ENCODE results near the gene ANO1. TPM values are rescaled to one million over a fixed set of nuclear protein-coding genes. Genes with fewer than 3 reads are reported as not detected.

The ANO1 gene
- total and polyA plus RNA-seq, 2 of the 8 experiments (the other 6 are each of a cell fraction or from before 2014, with no cell fraction given) = 4.7 to 5.0 TPM

GRCh38 chr11:70109006-70109405 lies 30.9 kb downstream of the ANO1 start:
- no peak overlapping the region for H3K23ac ChIP-seq (ENCODE audit: insufficient read length)
- ChIA-PET CTCF (ENCODE audit: partially characterized antibody) (interaction anchor here (0.5 to 1.4 kb wide), 6 partner anchors 18 to 160 kb away, joined by 3 to 5 read pairs (median 4); no protein-coding TSS in a partner anchor), POLR2A (ENCODE audit: partially characterized antibody) (no interaction called here)
- H3K56ac ChIP-seq (replicated peaks; ENCODE audit: insufficient read length, low read depth, low read length) = no peak overlapping the region
- H3K36me3 ChIP-seq (ENCODE audit: control insufficient read depth in 2 of 4, insufficient read depth in 4 of 4, low read length in 3 of 4) = no peaks in the 10 kb centered on the region
- no peak overlapping the region for H3K9ac ChIP-seq (replicated peaks in 1 of 4; ENCODE audit: extremely low read depth in 1 of 4, low read depth in 3 of 4, low read length in 3 of 4)
- H2BK12ac ChIP-seq (ENCODE audit: low read depth, low read length) = no peak overlapping the region
- WGBS, 2 experiments (ENCODE audit: extremely low coverage in 1 of 2, insufficient coverage in 1 of 2, insufficient read length in 1 of 2, insufficient replicate concordance in 2 of 2, low coverage in 1 of 2, low lambda C conversion rate in 2 of 2, missing lambda C conversion rate in 1 of 2) = 92% methylated on average over 7 of the region's 7 CpGs; no CpG with 5 or more reads in 1 of the 2 experiments
- H2AK5ac ChIP-seq (ENCODE audit: low read depth, low read length) = no peak overlapping the region
- H3K79me1 ChIP-seq (ENCODE audit: low read depth, low read length) = no peaks in the 10 kb centered on the region
- peaks cover 2 to 17% (median 8%) of the 10 kb centered on the region in 4 experiments; a peak in 5 of 7 replicates for H3K4me1 ChIP-seq (replicated peaks in 1 of 4; ENCODE audit: control insufficient read depth in 3 of 4, insufficient read depth in 4 of 4, low read length in 3 of 4)
- no peaks in the 10 kb centered on the region for H3K27me3 ChIP-seq (replicated peaks in 1 of 4; ENCODE audit: control insufficient read depth in 3 of 4, extremely low read depth in 1 of 4, insufficient read depth in 3 of 4, low read length in 3 of 4)
- H2BK120ac ChIP-seq (replicated peaks; ENCODE audit: low read depth, low read length) = no peak overlapping the region
- no peaks in the 10 kb centered on the region for H3K9me3 ChIP-seq (ENCODE audit: insufficient read depth in 2 of 2, low read depth in 1 of 2, low read length in 1 of 2)
- TF ChIP-seq YY1 (IDR thresholded peaks at IDR 0.05; ENCODE audit: low read depth, low read length) (no peak), SIRT6 (IDR thresholded peaks at IDR 0.05; ENCODE audit: low read length) (no peak), CTCF (IDR thresholded peaks at IDR 0.05; ENCODE audit: control extremely low read depth in 1 of 3, insufficient read depth in 1 of 3, low read depth in 1 of 3, low read length in 3 of 3) (no peak), TEAD4 (IDR thresholded peaks at IDR 0.05; ENCODE audit: low read depth, low read length) (peak; percentile 55), JUN (IDR thresholded peaks at IDR 0.05; ENCODE audit: low read depth, low read length) (no peak)
- H2BK5ac ChIP-seq (ENCODE audit: low read depth, low read length) = no peak overlapping the region
- FAIRE-seq = no peak
- H3K23me2 ChIP-seq (ENCODE audit: low read depth, low read length) = 0 out of 2 replicates have a peak, but pooled peaks cover 3% of the 10 kb centered on the region
- no peaks in the 10 kb centered on the region for H3K79me2 ChIP-seq (ENCODE audit: control insufficient read depth in 1 of 2, insufficient read depth in 2 of 2, low read length in 2 of 2)
- no peak overlapping the region for H4K8ac ChIP-seq (ENCODE audit: extremely low read depth, insufficient read depth, low read length)
- H3K18ac ChIP-seq (ENCODE audit: extremely low read depth, low read length) = no peak overlapping the region
- H3K4me2 ChIP-seq (ENCODE audit: insufficient read depth in 1 of 2, low read depth in 2 of 2, low read length in 2 of 2) = no peak overlapping the region
- no peak overlapping the region for H3K14ac ChIP-seq (ENCODE audit: insufficient read length)
- H3K27ac ChIP-seq (ENCODE audit: low read depth, low read length) = no peak overlapping the region
- H4K20me1 ChIP-seq (replicated peaks in 1 of 2; ENCODE audit: control insufficient read depth in 1 of 2, insufficient read depth in 2 of 2, low read length in 2 of 2) = no peaks in the 10 kb centered on the region
- no peak overlapping the region for H3K4ac ChIP-seq (replicated peaks; ENCODE audit: insufficient read length, low read depth, low read length)
- H3K4me3 ChIP-seq (ENCODE audit: extremely low read depth in 1 of 4, insufficient read depth in 2 of 4, low read depth in 3 of 4, low read length in 4 of 4) = no peak overlapping the region
- no peak for DNase-seq (ENCODE audit: low read depth in 1 of 2, low spot score in 2 of 2)
- no peak overlapping the region for H4K5ac ChIP-seq (ENCODE audit: insufficient read length, low read depth, low read length)
- H2BK20ac ChIP-seq (ENCODE audit: low read length) = no peak overlapping the region
- no peak overlapping the region for H4K91ac ChIP-seq (replicated peaks; ENCODE audit: insufficient read length, low read length)
- H2AFZ ChIP-seq (ENCODE audit: low read length) = no peak overlapping the region
- H2BK15ac ChIP-seq (ENCODE audit: low read length) = no peak overlapping the region
